HepG2 (cell line): ENCODE measurements around the gene POLD3. TPM values are rescaled to one million over a fixed set of nuclear protein-coding genes. Genes with fewer than 3 reads are reported as not detected.

ENCODE experiments used
- AHR ChIP-seq: IDR thresholded peaks from 2 replicates; pipeline ENCODE4 v1.6.1; 2018; ENCODE audit warnings: missing genetic modification reagents, missing compliant biosample characterization
- ELF3 ChIP-seq: IDR thresholded peaks from 2 replicates; pipeline ENCODE4 v1.6.1; 2016; ENCODE audit warnings: missing genetic modification reagents, missing compliant biosample characterization
- IKZF1 ChIP-seq: fragments of 450-650 bp; IDR thresholded peaks from 2 replicates; pipeline ENCODE4 v1.7.1; 2016
- MED8 ChIP-seq: sonication (generic); formaldehyde crosslinking; IDR thresholded peaks from 2 replicates; pipeline ENCODE4 v1.8.1; 2023; ENCODE audit warnings: mild to moderate bottlenecking, missing genetic modification reagents; ENCODE audit not compliant: insufficient replicate concordance
- SIX4 ChIP-seq: sonication (generic); formaldehyde crosslinking; IDR thresholded peaks from 2 replicates; pipeline ENCODE4 v1.4.0; 2020; ENCODE audit warnings: missing genetic modification reagents
- THYN1 ChIP-seq: sonication (generic); formaldehyde crosslinking; IDR thresholded peaks from 2 replicates; pipeline ENCODE4 v1.8.1; 2023; ENCODE audit warnings: low read depth, mild to moderate bottlenecking, moderate library complexity, missing genetic modification reagents, borderline replicate concordance
- ZNF230 ChIP-seq: sonication (generic); formaldehyde crosslinking; IDR thresholded peaks from 2 replicates; pipeline ENCODE4 v1.4.0; 2020; ENCODE audit warnings: mild to moderate bottlenecking, missing genetic modification reagents
- ZNF333 ChIP-seq: sonication (generic); formaldehyde crosslinking; IDR thresholded peaks from 2 replicates; pipeline ENCODE4 v1.4.0; 2020; ENCODE audit warnings: mild to moderate bottlenecking, missing genetic modification reagents, borderline replicate concordance
- ZNF572 ChIP-seq: sonication (generic); formaldehyde crosslinking; IDR thresholded peaks from 2 replicates; pipeline ENCODE4 v1.5.1; 2020; ENCODE audit warnings: mild to moderate bottlenecking, missing genetic modification reagents
- ZNF816 ChIP-seq: sonication (generic); formaldehyde crosslinking; IDR thresholded peaks from 2 replicates; pipeline ENCODE4 v1.8.0; 2022; ENCODE audit warnings: missing genetic modification reagents, mild to moderate bottlenecking, borderline replicate concordance
- ZSCAN20 ChIP-seq: sonication (generic); formaldehyde crosslinking; IDR thresholded peaks from 2 replicates; pipeline ENCODE4 v1.4.0; 2020; ENCODE audit warnings: missing genetic modification reagents, mild to moderate bottlenecking, borderline replicate concordance
- polyA plus RNA-seq, 8 experiments: library from polyadenylated mRNA; depleted of rRNA in 3 of 8; stranded (reverse) in 7 of 8; unstranded in 1 of 8; fragments of >200 nt; fragmentation: Illumina TruSeq in 4 of 8; extraction: Trizol in 4 of 8; gene quantifications; 2 replicates each; pipeline versions ENCODE4 v1.2.1 to v1.2.3, GENCODE V29; 2011 to 2016; ENCODE audit warnings: low read depth in 4 of 8, missing spikeins in 1 of 8, mixed read lengths in 1 of 8; ENCODE audit not compliant: insufficient read depth in 1 of 8
- total RNA-seq, 5 experiments: library from RNA; depleted of rRNA; stranded (reverse); fragments of >200 nt; fragmentation: Illumina TruSeq; extraction: Trizol; gene quantifications; 2 replicates each; pipeline ENCODE4 v1.2.3, GENCODE V29; 2016; ENCODE audit warnings: low read depth in 1 of 5
- TF ChIP-seq, protein P1 (sequence below): sonication (generic); formaldehyde crosslinking; IDR thresholded peaks from 2 replicates; pipeline ENCODE4 v1.4.0; 2020; ENCODE audit warnings: missing genetic modification reagents
- TF ChIP-seq, protein P2 (sequence below): sonication (generic); formaldehyde crosslinking; IDR thresholded peaks from 2 replicates; pipeline ENCODE4 v1.4.0; 2020; ENCODE audit warnings: mild to moderate bottlenecking, missing genetic modification reagents
- TF ChIP-seq, protein P3 (sequence below): sonication (generic); formaldehyde crosslinking; IDR thresholded peaks from one replicate; pipeline ENCODE4 v1.5.1; 2020; ENCODE audit warnings: mild to moderate bottlenecking, missing genetic modification reagents; ENCODE audit errors: not compliant biosample characterization
- TF ChIP-seq, protein P4 (sequence below): IDR thresholded peaks from 2 replicates; pipeline ENCODE4 v1.6.1; 2016

Gene POLD3
- total and polyA plus RNA-seq, 2 of the 13 experiments (the other 11 are each of a cell fraction or from before 2014, with no cell fraction given): 6.3 to 18.9 TPM

DNA sequence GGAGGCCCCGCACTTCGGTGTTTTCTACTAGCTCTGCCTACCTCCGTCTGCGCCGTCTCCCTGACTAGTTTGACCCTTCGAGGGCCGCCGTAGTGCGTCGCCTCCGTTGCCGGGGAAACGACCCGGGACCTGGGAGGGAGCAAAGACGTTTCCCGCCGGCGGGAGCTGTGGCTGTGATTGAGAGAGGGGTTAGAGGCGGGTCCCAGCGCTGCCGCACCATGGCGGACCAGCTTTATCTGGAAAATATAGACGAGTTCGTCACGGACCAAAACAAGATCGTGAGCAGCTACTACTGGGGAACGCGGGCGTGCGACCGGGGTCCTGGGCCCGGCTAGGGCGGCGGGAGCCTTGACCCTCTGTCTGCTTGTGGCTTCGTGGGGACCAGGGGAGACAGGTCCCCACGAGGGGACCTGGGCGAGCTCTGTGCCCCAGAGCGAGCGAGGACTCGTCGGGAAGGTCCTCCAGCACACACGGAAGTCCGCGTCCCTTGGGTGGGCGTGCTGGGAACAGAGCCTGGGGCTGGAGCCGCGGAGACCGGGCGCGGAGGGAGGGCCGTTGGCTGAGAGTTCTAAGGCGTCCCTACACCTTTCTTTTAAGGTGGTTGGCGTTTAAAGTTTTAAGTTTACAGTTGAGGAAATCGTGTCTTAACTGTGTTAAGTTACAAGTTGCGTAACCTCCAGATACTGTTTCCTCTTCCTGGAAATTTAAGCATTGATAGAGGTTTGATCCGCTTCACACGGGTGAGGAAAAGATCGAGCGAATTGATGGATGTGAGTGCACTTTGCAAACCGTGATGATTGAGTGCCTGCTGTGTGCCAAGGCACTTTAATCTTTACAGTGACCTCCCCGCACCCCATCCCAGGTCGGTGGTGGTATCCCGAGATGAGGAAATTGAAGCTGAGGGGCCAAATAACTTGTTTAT, at the start of gene POLD3 (continued):
- TF ChIP-seq ZNF230 (CRISPR knock-in tag) (no peak), ZNF333 (CRISPR knock-in tag) (no peak), IKZF1 (no peak), SIX4 (CRISPR knock-in tag) (no peak), MED8 (CRISPR knock-in tag) (no peak), ZNF816 (no peak), THYN1 (CRISPR knock-in tag) (no peak), AHR (no peak), ZSCAN20 (CRISPR knock-in tag) (no peak), ELF3 (CRISPR knock-in tag) (no peak), ZNF572 (CRISPR knock-in tag) (no peak)
- TF ChIP-seq, protein P1, sequence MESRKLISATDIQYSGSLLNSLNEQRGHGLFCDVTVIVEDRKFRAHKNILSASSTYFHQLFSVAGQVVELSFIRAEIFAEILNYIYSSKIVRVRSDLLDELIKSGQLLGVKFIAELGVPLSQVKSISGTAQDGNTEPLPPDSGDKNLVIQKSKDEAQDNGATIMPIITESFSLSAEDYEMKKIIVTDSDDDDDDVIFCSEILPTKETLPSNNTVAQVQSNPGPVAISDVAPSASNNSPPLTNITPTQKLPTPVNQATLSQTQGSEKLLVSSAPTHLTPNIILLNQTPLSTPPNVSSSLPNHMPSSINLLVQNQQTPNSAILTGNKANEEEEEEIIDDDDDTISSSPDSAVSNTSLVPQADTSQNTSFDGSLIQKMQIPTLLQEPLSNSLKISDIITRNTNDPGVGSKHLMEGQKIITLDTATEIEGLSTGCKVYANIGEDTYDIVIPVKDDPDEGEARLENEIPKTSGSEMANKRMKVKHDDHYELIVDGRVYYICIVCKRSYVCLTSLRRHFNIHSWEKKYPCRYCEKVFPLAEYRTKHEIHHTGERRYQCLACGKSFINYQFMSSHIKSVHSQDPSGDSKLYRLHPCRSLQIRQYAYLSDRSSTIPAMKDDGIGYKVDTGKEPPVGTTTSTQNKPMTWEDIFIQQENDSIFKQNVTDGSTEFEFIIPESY (CRISPR knock-in tag): peak; percentile 24; the same call in 1 of the 2 replicates
- TF ChIP-seq, protein P2, sequence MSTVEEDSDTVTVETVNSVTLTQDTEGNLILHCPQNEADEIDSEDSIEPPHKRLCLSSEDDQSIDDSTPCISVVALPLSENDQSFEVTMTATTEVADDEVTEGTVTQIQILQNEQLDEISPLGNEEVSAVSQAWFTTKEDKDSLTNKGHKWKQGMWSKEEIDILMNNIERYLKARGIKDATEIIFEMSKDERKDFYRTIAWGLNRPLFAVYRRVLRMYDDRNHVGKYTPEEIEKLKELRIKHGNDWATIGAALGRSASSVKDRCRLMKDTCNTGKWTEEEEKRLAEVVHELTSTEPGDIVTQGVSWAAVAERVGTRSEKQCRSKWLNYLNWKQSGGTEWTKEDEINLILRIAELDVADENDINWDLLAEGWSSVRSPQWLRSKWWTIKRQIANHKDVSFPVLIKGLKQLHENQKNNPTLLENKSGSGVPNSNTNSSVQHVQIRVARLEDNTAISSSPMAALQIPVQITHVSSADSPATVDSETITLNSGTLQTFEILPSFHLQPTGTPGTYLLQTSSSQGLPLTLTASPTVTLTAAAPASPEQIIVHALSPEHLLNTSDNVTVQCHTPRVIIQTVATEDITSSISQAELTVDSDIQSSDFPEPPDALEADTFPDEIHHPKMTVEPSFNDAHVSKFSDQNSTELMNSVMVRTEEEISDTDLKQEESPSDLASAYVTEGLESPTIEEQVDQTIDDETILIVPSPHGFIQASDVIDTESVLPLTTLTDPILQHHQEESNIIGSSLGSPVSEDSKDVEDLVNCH (CRISPR knock-in tag): no peak
- TF ChIP-seq, protein P3, sequence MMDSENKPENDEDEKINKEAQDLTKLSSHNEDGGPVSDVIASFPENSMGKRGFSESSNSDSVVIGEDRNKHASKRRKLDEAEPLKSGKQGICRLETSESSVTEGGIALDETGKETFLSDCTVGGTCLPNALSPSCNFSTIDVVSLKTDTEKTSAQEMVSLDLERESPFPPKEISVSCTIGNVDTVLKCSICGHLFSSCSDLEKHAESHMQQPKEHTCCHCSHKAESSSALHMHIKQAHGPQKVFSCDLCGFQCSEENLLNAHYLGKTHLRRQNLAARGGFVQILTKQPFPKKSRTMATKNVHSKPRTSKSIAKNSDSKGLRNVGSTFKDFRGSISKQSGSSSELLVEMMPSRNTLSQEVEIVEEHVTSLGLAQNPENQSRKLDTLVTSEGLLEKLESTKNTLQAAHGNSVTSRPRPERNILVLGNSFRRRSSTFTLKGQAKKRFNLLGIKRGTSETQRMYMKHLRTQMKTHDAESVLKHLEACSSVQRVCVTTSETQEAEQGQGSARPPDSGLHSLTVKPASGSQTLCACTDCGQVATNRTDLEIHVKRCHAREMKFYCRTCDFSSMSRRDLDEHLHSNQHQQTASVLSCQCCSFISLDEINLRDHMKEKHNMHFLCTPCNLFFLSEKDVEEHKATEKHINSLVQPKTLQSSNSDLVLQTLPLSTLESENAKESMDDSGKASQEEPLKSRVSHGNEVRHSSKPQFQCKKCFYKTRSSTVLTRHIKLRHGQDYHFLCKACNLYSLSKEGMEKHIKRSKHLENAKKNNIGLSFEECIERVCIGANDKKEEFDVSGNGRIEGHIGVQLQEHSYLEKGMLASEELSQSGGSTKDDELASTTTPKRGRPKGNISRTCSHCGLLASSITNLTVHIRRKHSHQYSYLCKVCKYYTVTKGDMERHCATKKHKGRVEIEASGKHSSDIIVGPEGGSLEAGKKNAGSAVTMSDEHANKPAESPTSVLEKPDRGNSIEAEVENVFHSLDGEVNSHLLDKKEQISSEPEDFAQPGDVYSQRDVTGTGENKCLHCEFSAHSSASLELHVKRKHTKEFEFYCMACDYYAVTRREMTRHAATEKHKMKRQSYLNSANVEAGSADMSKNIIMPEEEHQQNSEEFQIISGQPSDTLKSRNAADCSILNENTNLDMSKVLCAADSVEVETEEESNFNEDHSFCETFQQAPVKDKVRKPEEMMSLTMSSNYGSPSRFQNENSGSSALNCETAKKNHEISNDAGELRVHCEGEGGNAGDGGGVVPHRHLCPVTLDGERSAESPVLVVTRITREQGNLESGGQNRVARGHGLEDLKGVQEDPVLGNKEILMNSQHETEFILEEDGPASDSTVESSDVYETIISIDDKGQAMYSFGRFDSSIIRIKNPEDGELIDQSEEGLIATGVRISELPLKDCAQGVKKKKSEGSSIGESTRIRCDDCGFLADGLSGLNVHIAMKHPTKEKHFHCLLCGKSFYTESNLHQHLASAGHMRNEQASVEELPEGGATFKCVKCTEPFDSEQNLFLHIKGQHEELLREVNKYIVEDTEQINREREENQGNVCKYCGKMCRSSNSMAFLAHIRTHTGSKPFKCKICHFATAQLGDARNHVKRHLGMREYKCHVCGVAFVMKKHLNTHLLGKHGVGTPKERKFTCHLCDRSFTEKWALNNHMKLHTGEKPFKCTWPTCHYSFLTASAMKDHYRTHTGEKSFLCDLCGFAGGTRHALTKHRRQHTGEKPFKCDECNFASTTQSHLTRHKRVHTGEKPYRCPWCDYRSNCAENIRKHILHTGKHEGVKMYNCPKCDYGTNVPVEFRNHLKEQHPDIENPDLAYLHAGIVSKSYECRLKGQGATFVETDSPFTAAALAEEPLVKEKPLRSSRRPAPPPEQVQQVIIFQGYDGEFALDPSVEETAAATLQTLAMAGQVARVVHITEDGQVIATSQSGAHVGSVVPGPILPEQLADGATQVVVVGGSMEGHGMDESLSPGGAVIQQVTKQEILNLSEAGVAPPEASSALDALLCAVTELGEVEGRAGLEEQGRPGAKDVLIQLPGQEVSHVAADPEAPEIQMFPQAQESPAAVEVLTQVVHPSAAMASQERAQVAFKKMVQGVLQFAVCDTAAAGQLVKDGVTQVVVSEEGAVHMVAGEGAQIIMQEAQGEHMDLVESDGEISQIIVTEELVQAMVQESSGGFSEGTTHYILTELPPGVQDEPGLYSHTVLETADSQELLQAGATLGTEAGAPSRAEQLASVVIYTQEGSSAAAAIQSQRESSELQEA (CRISPR knock-in tag): peak; percentile 36
- TF ChIP-seq, protein P4, sequence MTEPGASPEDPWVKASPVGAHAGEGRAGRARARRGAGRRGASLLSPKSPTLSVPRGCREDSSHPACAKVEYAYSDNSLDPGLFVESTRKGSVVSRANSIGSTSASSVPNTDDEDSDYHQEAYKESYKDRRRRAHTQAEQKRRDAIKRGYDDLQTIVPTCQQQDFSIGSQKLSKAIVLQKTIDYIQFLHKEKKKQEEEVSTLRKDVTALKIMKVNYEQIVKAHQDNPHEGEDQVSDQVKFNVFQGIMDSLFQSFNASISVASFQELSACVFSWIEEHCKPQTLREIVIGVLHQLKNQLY (CRISPR knock-in tag): peak; percentile 36
